NCI-H2196 treated with DMSO at 0.1 percent for 48 hours (cell line): ENCODE data around the gene NCAPD2.
"Not testable (repeated sequence)": the region's sequence is repeated elsewhere in the genome, so short reads cannot be mapped to it uniquely, and the experiment has no call there.

Experiments used
- DNase-seq: peaks from one replicate; lab custom pipeline; 2025; ENCODE audit not compliant: unreplicated experiment; lab: John Stamatoyannopoulos, UW

The NCAPD2 gene

GRCh38 chr12:6548966-6549683 lies 55.2 kb downstream of the NCAPD2 start:
- DNase-seq, result no peak

GRCh38 chr12:6549684-6550151 lies 55.8 kb downstream of the NCAPD2 start:
- no peak for DNase-seq

- DNase-seq, result no peak
Observed at GRCh38 chr12:6550294-6551062, 56.6 kb downstream of the NCAPD2 start.

- no peak for DNase-seq
Observed at GRCh38 chr12:6551063-6551461, 57.2 kb downstream of the NCAPD2 start.

- no peak for DNase-seq
Observed at GRCh38 chr12:6551496-6552139, 57.7 kb downstream of the NCAPD2 start.

GRCh38 chr12:6552140-6552551 lies 58.2 kb downstream of the NCAPD2 start:
- no peak for DNase-seq

GRCh38 chr12:6553051-6553868 lies 59.4 kb downstream of the NCAPD2 start:
- no peak for DNase-seq

- DNase-seq, result no peak
Observed at GRCh38 chr12:6554168-6555017, 60.5 kb downstream of the NCAPD2 start.

GRCh38 chr12:6555018-6555691 lies 61.3 kb downstream of the NCAPD2 start:
- no peak for DNase-seq

GRCh38 chr12:6556496-6556817 lies 62.6 kb downstream of the NCAPD2 start:
- DNase-seq, result not testable (repeated sequence)

GRCh38 chr12:6556857-6557256 lies 63.0 kb downstream of the NCAPD2 start:
- no peak for DNase-seq

- not testable (repeated sequence) for DNase-seq
Observed at GRCh38 chr12:6558014-6558760, 64.3 kb downstream of the NCAPD2 start.

GRCh38 chr12:6559500-6559899 lies 65.6 kb downstream of the NCAPD2 start:
- DNase-seq, result no peak

- DNase-seq, result no peak
Observed at GRCh38 chr12:6560501-6561205, 66.8 kb downstream of the NCAPD2 start.

- no peak for DNase-seq
Observed at GRCh38 chr12:6562881-6563280, 69.0 kb downstream of the NCAPD2 start.

GRCh38 chr12:6563448-6564050 lies 69.6 kb downstream of the NCAPD2 start:
- no peak for DNase-seq

- no peak for DNase-seq
Observed at GRCh38 chr12:6567112-6567670, 73.3 kb downstream of the NCAPD2 start.

- DNase-seq, result no peak
Observed at GRCh38 chr12:6569312-6569711, 75.4 kb downstream of the NCAPD2 start.
